Body of pancreas (tissue), 4 donors: ENCODE results near the gene SLC16A6. TPM values are rescaled to one million over a fixed set of nuclear protein-coding genes. Genes with fewer than 3 reads are reported as not detected.

Experiments used
- ATAC-seq: fragments of 150-250 bp; one replicate; pipeline ENCODE4 v1.9.1; 2016
- DNase-seq, 4 donors: peaks; one replicate each; pipeline ENCODE4 v3.0.0-alpha.2; 2019
- H3K27ac ChIP-seq, 4 donors: fragments of 200-600 bp; sonication (generic); 1 replicate in 3 of 4; 2 replicates in 1 of 4; pipeline versions ENCODE4 v1.5.1 to v1.6.1; 2016 to 2019; ENCODE audit warnings: mild to moderate bottlenecking in 1 of 4, mixed read lengths in 1 of 4, moderate library complexity in 1 of 4
- H3K27me3 ChIP-seq, 2 donors: fragments of 200-600 bp; sonication (generic); one replicate each; pipeline ENCODE4 v1.6.0; 2016; ENCODE audit warnings: mild to moderate bottlenecking in 1 of 2
- H3K36me3 ChIP-seq, 2 donors: fragments of 200-600 bp; sonication (generic); replicated peaks in 1 of 2; 2 replicates each; pipeline ENCODE4 v1.5.1; 2016; ENCODE audit warnings: low read depth in 2 of 2; ENCODE audit not compliant: insufficient read depth in 1 of 2
- H3K4me1 ChIP-seq: fragments of 200-600 bp; sonication (generic); one replicate; pipeline ENCODE4 v1.6.0; 2016
- H3K4me3 ChIP-seq, 2 donors: fragments of 200-600 bp; sonication (generic); 1 replicate in 1 of 2; 2 replicates in 1 of 2; pipeline ENCODE4 v1.5.1; 2016 to 2019
- H3K9me3 ChIP-seq, 3 donors: fragments of 200-600 bp; sonication (generic); 1 replicate in 2 of 3; 2 replicates in 1 of 3; pipeline ENCODE4 v1.5.1; 2016
- CTCF ChIP-seq, 7 experiments: fragments of 450-650 bp in 4 of 7; fragments of 200-600 bp in 3 of 7; sonication (generic) in 3 of 7; IDR thresholded peaks; one replicate each; pipeline ENCODE4 v1.5.1; 2016 to 2019; ENCODE audit warnings: antibody characterized with exemption in 7 of 7
- POLR2A ChIP-seq, 3 donors: fragments of 450-650 bp; IDR thresholded peaks; one replicate each; pipeline ENCODE4 v1.6.1; 2016; ENCODE audit warnings: antibody characterized with exemption in 3 of 3, mild to moderate bottlenecking in 2 of 3
- WGBS, 2 donors: methylation state at CpG; one replicate each; pipeline ENCODE4 v1.1.5; 2017; 5-methylcytosine and 5-hydroxymethylcytosine counted together
- intact Hi-C: fragments of 100-400 bp; cut with DNase I; formaldehyde crosslinking; loops from one replicate; pipeline ENCODE4 v1.15.1; 2023
- total RNA-seq, 2 donors: library from RNA; depleted of rRNA; stranded (reverse); fragments of >200 nt; gene quantifications; one replicate each; pipeline ENCODE4 v1.1.0, GENCODE V29; 2016

SLC16A6 gene
- total RNA-seq, 2 donors from 2014 or later, result under 0.01 TPM; not detected in 1

- DNase-seq (no peak), ATAC-seq (no peak)
- Histone ChIP-seq H3K27me3 (no peaks in the 10 kb centered on the region), H3K27ac (no peak overlapping the region), H3K4me3 (no peak overlapping the region), H3K4me1 (peaks cover 1% of the 10 kb centered on the region), H3K36me3 (no peaks in the 10 kb centered on the region), H3K9me3 (no peaks in the 10 kb centered on the region)
- intact Hi-C loops, result no loop called here
- WGBS, 2 donors, result 86 to 95% methylated on average over 3 of the region's 3 CpGs
- TF ChIP-seq POLR2A (IDR thresholded peaks at IDR 0.05) (no peak), CTCF (IDR thresholded peaks at IDR 0.05) (no peak)
Observed at GRCh38 chr17:68299817-68300216, 8.9 kb upstream of the SLC16A6 start.

GRCh38 chr17:68298601-68299000 is 7.7 kb upstream of the SLC16A6 start:
- no peaks in the 10 kb centered on the region for H3K36me3 ChIP-seq
- TF ChIP-seq POLR2A (IDR thresholded peaks at IDR 0.05) (no peak), CTCF (IDR thresholded peaks at IDR 0.05) (no peak)
- ATAC-seq (no peak), DNase-seq (no peak)
- no peaks in the 10 kb centered on the region for H3K27me3 ChIP-seq
- H3K9me3 ChIP-seq, result no peaks in the 10 kb centered on the region
- no peak overlapping the region for H3K27ac ChIP-seq
- no peaks in the 10 kb centered on the region for H3K4me1 ChIP-seq
- H3K4me3 ChIP-seq, result no peak overlapping the region
- intact Hi-C loops, result no loop called here

- H3K27me3 ChIP-seq, result peaks cover 0 to 1% of the 10 kb centered on the region in 2 donors
- DNase-seq (no peak), ATAC-seq (no peak)
- no peak overlapping the region for H3K4me3 ChIP-seq
- WGBS, 2 donors, result 70 to 79% methylated on average over 4 of the region's 4 CpGs
- TF ChIP-seq CTCF (IDR thresholded peaks at IDR 0.05) (no peak), POLR2A (IDR thresholded peaks at IDR 0.05) (no peak)
- H3K9me3 ChIP-seq, result no peaks in the 10 kb centered on the region
- H3K36me3 ChIP-seq, result no peaks in the 10 kb centered on the region
- intact Hi-C loops, result no loop called here
- peaks cover 3% of the 10 kb centered on the region for H3K4me1 ChIP-seq
- H3K27ac ChIP-seq, result peak overlapping the region in 1 of 4 donors; percentile 9
Observed at GRCh38 chr17:68297195-68297594, 6.3 kb upstream of the SLC16A6 start.

- ATAC-seq (no peak), DNase-seq (peak in 2 of 4 donors; percentile 30 to 34)
- intact Hi-C loops, result no loop called here
- peaks cover 0 to 8% of the 10 kb centered on the region in 2 donors for H3K27me3 ChIP-seq
- H3K4me3 ChIP-seq, result no peak overlapping the region
- TF ChIP-seq CTCF (IDR thresholded peaks at IDR 0.05) (no peak), POLR2A (IDR thresholded peaks at IDR 0.05) (no peak)
- H3K36me3 ChIP-seq, result no peaks in the 10 kb centered on the region
- H3K9me3 ChIP-seq, result no peaks in the 10 kb centered on the region
- peaks cover 10% of the 10 kb centered on the region for H3K4me1 ChIP-seq
- H3K27ac ChIP-seq, result peak overlapping the region in 1 of 4 donors; percentile 9
- WGBS, 2 donors, result 74 to 79% methylated on average over 18 of the region's 18 CpGs
Observed at GRCh38 chr17:68296217-68297191, 5.6 kb upstream of the SLC16A6 start.
